Testis (tissue), 2 donors: Measurements from ENCODE around the gene ZFAND6.

Experiments used
- CTCF ChIP-seq, 3 experiments: fragments of 450-650 bp in 2 of 3; fragments of 200-600 bp in 1 of 3; sonication (generic) in 1 of 3; IDR thresholded peaks; one replicate each; pipeline ENCODE4 v1.5.1; 2016 to 2019; ENCODE audit warnings: antibody characterized with exemption in 3 of 3, mild to moderate bottlenecking in 2 of 3, moderate library complexity in 1 of 3
- POLR2A ChIP-seq: fragments of 450-650 bp; IDR thresholded peaks from one replicate; pipeline ENCODE4 v1.6.1; 2017; ENCODE audit warnings: antibody characterized with exemption, mild to moderate bottlenecking, moderate library complexity

GRCh38 chr15:80106051-80106450, 46.6 kb downstream of the ZFAND6 start:
- TF ChIP-seq POLR2A, result no peak
- TF ChIP-seq CTCF (IDR thresholded peaks at IDR 0.05), result no peak
